Stomach (tissue), 4 donors: Measurements from ENCODE around the gene TLCD1.

Source experiments
- CTCF ChIP-seq, 7 experiments: fragments of 450-650 bp in 4 of 7; fragments of 200-600 bp in 3 of 7; sonication (generic) in 3 of 7; IDR thresholded peaks; one replicate each; pipeline ENCODE4 v1.5.1; 2016 to 2019; ENCODE audit warnings: antibody characterized with exemption in 7 of 7, control low read depth in 2 of 7, mild to moderate bottlenecking in 1 of 7
- EP300 ChIP-seq: sonication (generic); formaldehyde crosslinking; IDR thresholded peaks from one replicate; pipeline ENCODE4 v1.6.1; 2017; ENCODE audit warnings: antibody characterized with exemption
- POLR2A ChIP-seq, 4 donors: fragments of 450-650 bp; IDR thresholded peaks; one replicate each; pipeline ENCODE4 v1.6.1; 2016; ENCODE audit warnings: antibody characterized with exemption in 4 of 4, control low read depth in 2 of 4, mild to moderate bottlenecking in 1 of 4, moderate library complexity in 1 of 4
- POLR2AphosphoS5 ChIP-seq, 3 donors: sonication (generic); formaldehyde crosslinking; IDR thresholded peaks; one replicate each; pipeline ENCODE4 v1.6.1; 2016; ENCODE audit warnings: antibody characterized with exemption in 3 of 3

GRCh38 chr17:28716740-28717577 is 9.1 kb downstream of the TLCD1 start:
- TF ChIP-seq CTCF (IDR thresholded peaks at IDR 0.05) = no peak
- TF ChIP-seq EP300 = no peak
- no peak for TF ChIP-seq POLR2A (IDR thresholded peaks at IDR 0.05)
- no peak for TF ChIP-seq POLR2AphosphoS5 (IDR thresholded peaks at IDR 0.05)
